Panc1 (cell line): Measurements from ENCODE around the gene LRRC71. TPM values are rescaled to one million over a fixed set of nuclear protein-coding genes. Genes with fewer than 3 reads are reported as not detected.
"Not testable (repeated sequence)": the region's sequence is repeated elsewhere in the genome, so short reads cannot be mapped to it uniquely, and the experiment has no call there.

Experiments used
- ATAC-seq: fragments of 200-7000 bp; cut with Tn5 transposase; 2 replicates; pipeline ENCODE4 v1.9.1; 2020; ENCODE audit warnings: mild to moderate bottlenecking, moderate library complexity
- BruUV-seq: library from RNA; stranded (reverse); fragments of 400-500 nt; replicated peaks from 2 replicates; lab custom pipeline; 2021; lab: Mats Ljungman, UMichigan
- CTCF ChIA-PET: fragments of 300-600 bp; sonication (Branson Sonifier 250); formaldehyde crosslinking; loops from one replicate; lab custom pipeline; 2022; ENCODE audit warnings: antibody characterized with exemption; lab: Charles Lee
- POLR2A ChIA-PET: fragments of 300-600 bp; sonication (Branson Sonifier 250); formaldehyde crosslinking; loops from one replicate; lab custom pipeline; 2022; ENCODE audit warnings: antibody characterized with exemption; lab: Charles Lee
- DNase-seq: peaks from one replicate; pipeline ENCODE4 v3.0.0-alpha.2; 2010; ENCODE audit warnings: low read depth, low spot score
- H3K27ac ChIP-seq: 2 replicates; pipeline ENCODE4 v1.5.1; 2011; ENCODE audit warnings: mild to moderate bottlenecking, low read length, inconsistent platforms
- H3K27me3 ChIP-seq: fragments of 200-500 bp; sonication (Bioruptor generic); 2 replicates; pipeline ENCODE4 v1.6.0; 2014; ENCODE audit warnings: low read length, inconsistent platforms; ENCODE audit not compliant: control insufficient read depth, insufficient read depth
- H3K36me3 ChIP-seq: fragments of 200-500 bp; sonication (Bioruptor generic); 2 replicates; pipeline ENCODE4 v1.5.1; 2014; ENCODE audit warnings: inconsistent platforms, mild to moderate bottlenecking, low read length, moderate library complexity; ENCODE audit not compliant: control insufficient read depth, insufficient read depth
- H3K4me1 ChIP-seq: 2 replicates; pipeline ENCODE4 v1.5.1; 2011; ENCODE audit warnings: inconsistent platforms, mild to moderate bottlenecking, low read length, moderate library complexity; ENCODE audit not compliant: control insufficient read depth, insufficient read depth
- H3K4me3 ChIP-seq, 2 experiments: 2 replicates each; pipeline ENCODE4 v1.5.1; 2011 to 2012; ENCODE audit warnings: low read depth in 2 of 2, low read length in 2 of 2, mild to moderate bottlenecking in 2 of 2, inconsistent platforms in 1 of 2, moderate library complexity in 1 of 2
- H3K9me3 ChIP-seq: fragments of 200-500 bp; sonication (Bioruptor generic); 2 replicates; pipeline ENCODE4 v1.5.1; 2014; ENCODE audit warnings: low read depth, mild to moderate bottlenecking, inconsistent platforms, low read length, moderate library complexity; ENCODE audit not compliant: control insufficient read depth, insufficient read depth
- CTCF ChIP-seq: fragments of 450-650 bp; IDR thresholded peaks from 2 replicates; pipeline ENCODE4 v1.5.1; 2017; ENCODE audit warnings: mild to moderate bottlenecking
- POLR2AphosphoS5 ChIP-seq: IDR thresholded peaks from 2 replicates; pipeline ENCODE4 v1.6.1; 2012; ENCODE audit warnings: mild to moderate bottlenecking, low read depth, low read length, moderate library complexity
- REST ChIP-seq, 2 experiments: IDR thresholded peaks; 2 replicates each; pipeline ENCODE4 v1.6.1; 2011 to 2012; ENCODE audit warnings: low read depth in 2 of 2, control low read depth in 1 of 2, low read length in 1 of 2, mild to moderate bottlenecking in 1 of 2, moderate library complexity in 1 of 2; ENCODE audit not compliant: insufficient read depth in 1 of 2
- SIN3A ChIP-seq: IDR thresholded peaks from 2 replicates; pipeline ENCODE4 v1.6.1; 2012; ENCODE audit warnings: low read depth, mild to moderate bottlenecking, low read length, moderate library complexity, borderline replicate concordance; ENCODE audit not compliant: insufficient read depth
- TCF7L2 ChIP-seq: IDR thresholded peaks from 2 replicates; pipeline ENCODE4 v1.6.1; 2011; ENCODE audit warnings: mild to moderate bottlenecking, low read depth, low read length, inconsistent platforms
- in situ Hi-C: cut with HindIII; loops from 2 replicates; pipeline ENCODE4 v1.10.0; 2016; ENCODE audit warnings: low sequenced_read_pairs, low pct_unique_long_range_greater_than_20kb
- intact Hi-C: fragments of 100-400 bp; cut with micrococcal nuclease; formaldehyde crosslinking; loops from one replicate; pipeline ENCODE4 v1.10.0; 2022; ENCODE audit not compliant: unreplicated experiment
- total RNA-seq: library from RNA; stranded (reverse); gene quantifications from one replicate; pipeline ENCODE4 v1.2.1, GENCODE V29; 2021; ENCODE audit not compliant: unreplicated experiment

LRRC71 gene
- total RNA-seq, 1 experiment from 2014 or later: 0.77 TPM

- no TSS peak for BruUV-seq
- ChIA-PET CTCF (interaction anchor here (0.6 to 0.8 kb wide), 3 partner anchors 45 to 220 kb away, joined by 3 read pairs; partner anchors contain the start of gene NTRK1), POLR2A (interaction anchor here (1.0 kb wide), 1 partner anchor 87 kb away, joined by 3 read pairs; no protein-coding TSS in a partner anchor)
- in situ Hi-C loops (no loop called here), intact Hi-C loops (loop anchor here (10.0 kb wide), 1 partner anchor 71 kb away; the partner anchor contains the start of gene INSRR)
- Histone ChIP-seq H3K9me3 (no peaks in the 10 kb centered on the region), H3K27me3 (no peaks in the 10 kb centered on the region), H3K36me3 (no peaks in the 10 kb centered on the region), H3K27ac (no peak overlapping the region), H3K4me3 (no peak overlapping the region), H3K4me1 (peaks cover 3% of the 10 kb centered on the region; the same call in 1 of the 2 replicates)
- DNase-seq (no peak), ATAC-seq (no peak)
- TF ChIP-seq TCF7L2: no peak
- no peak for TF ChIP-seq POLR2AphosphoS5
- no peak for TF ChIP-seq SIN3A
- TF ChIP-seq CTCF: no peak
- no peak for TF ChIP-seq REST (IDR thresholded peaks at IDR 0.05; ENCODE audit: insufficient read depth in 1 of 2, low read depth in 2 of 2, low read length in 1 of 2)
These were observed 5.0 kb downstream of the LRRC71 start for GRCh38 chr1:156925154-156926010.

GRCh38 chr1:156926175-156926574 lies 5.7 kb downstream of the LRRC71 start:
- H3K36me3 ChIP-seq: no peaks in the 10 kb centered on the region
- in situ Hi-C loops: no loop called here
- peaks cover 3% of the 10 kb centered on the region; the same call in 1 of the 2 replicates for H3K4me1 ChIP-seq
- H3K9me3 ChIP-seq: no peaks in the 10 kb centered on the region
- BruUV-seq: no TSS peak
- DNase-seq (no peak), ATAC-seq (no peak)
- no peaks in the 10 kb centered on the region for H3K27me3 ChIP-seq
- H3K4me3 ChIP-seq: no peak overlapping the region
- intact Hi-C loops: loop anchor here (10.0 kb wide), 1 partner anchor 71 kb away; the partner anchor contains the start of gene INSRR
- ChIA-PET POLR2A (interaction anchor here (0.6 to 1.0 kb wide), 2 partner anchors 88 to 120 kb away, joined by 3 to 4 read pairs; no protein-coding TSS in a partner anchor), CTCF (interaction anchor here (0.6 to 0.8 kb wide), 4 partner anchors 44 to 236 kb away, joined by 3 to 4 read pairs (median 3); partner anchors contain the start of gene NTRK1)
- no peak overlapping the region for H3K27ac ChIP-seq
- no peak for TF ChIP-seq TCF7L2
- TF ChIP-seq SIN3A: no peak
- no peak for TF ChIP-seq CTCF
- no peak for TF ChIP-seq POLR2AphosphoS5
- TF ChIP-seq REST (IDR thresholded peaks at IDR 0.05; ENCODE audit: insufficient read depth in 1 of 2, low read depth in 2 of 2, low read length in 1 of 2): no peak

- ATAC-seq, H3K4me3 ChIP-seq, H3K36me3 ChIP-seq, H3K27me3 ChIP-seq, H3K27ac ChIP-seq, H3K4me1 ChIP-seq, in situ Hi-C loops, BruUV-seq, DNase-seq, H3K9me3 ChIP-seq: not testable (repeated sequence)
- intact Hi-C loops: loop anchor here (10.0 kb wide), 1 partner anchor 72 kb away; the partner anchor contains the start of gene INSRR
- ChIA-PET POLR2A (interaction anchor here (0.6 to 1.0 kb wide), 2 partner anchors 88 to 119 kb away, joined by 3 to 4 read pairs; no protein-coding TSS in a partner anchor), CTCF (interaction anchor here (0.6 to 1.5 kb wide), 5 partner anchors 32 to 237 kb away, joined by 3 to 11 read pairs (median 6); partner anchors contain the start of gene NTRK1)
These were observed 6.3 kb downstream of the LRRC71 start for GRCh38 chr1:156926695-156927094.
